K562 (cell line): ENCODE data around the gene CDC45. TPM values are rescaled to one million over a fixed set of nuclear protein-coding genes. Genes with fewer than 3 reads are reported as not detected.
A peak's percentile ranks its signal among the peaks of the same experiment; 100 is the strongest.

Experiments
- MAFK ChIP-seq: IDR thresholded peaks from 2 replicates; pipeline ENCODE4 v1.6.1; 2011; ENCODE audit warnings: low read length, improper control_type of control experiment
- POLR2AphosphoS5 ChIP-seq: IDR thresholded peaks from 2 replicates; pipeline ENCODE4 v1.6.1; 2011; ENCODE audit warnings: mild to moderate bottlenecking, low read depth, low read length, moderate library complexity; ENCODE audit not compliant: control insufficient read depth, insufficient read depth
- polyA plus RNA-seq, 8 experiments: library from polyadenylated mRNA; depleted of rRNA in 4 of 8; stranded (reverse) in 5 of 8; unstranded in 3 of 8; fragments of >200 nt; fragmentation: Nextera tagmentation in 2 of 8; fragmentation: Illumina TruSeq in 1 of 8; extraction: Ambion mirVana in 2 of 8; extraction: Trizol in 1 of 8; gene quantifications; 2 replicates each; pipeline versions ENCODE4 v1.2.1 to v1.2.3, GENCODE V29; 2011 to 2014; ENCODE audit warnings: inconsistent platforms in 1 of 8, missing spikeins in 1 of 8
- total RNA-seq, 7 experiments: library from RNA; depleted of rRNA in 6 of 7; stranded (reverse); fragments of >200 nt in 6 of 7; fragmentation: Illumina TruSeq in 2 of 7; extraction: Trizol in 2 of 7; gene quantifications; 2 replicates each; pipeline versions ENCODE4 v1.2.1 to v1.2.3, GENCODE V29; 2011 to 2021; ENCODE audit warnings: low replicate concordance in 1 of 7
- TF ChIP-seq, protein P1 (sequence below): fragments of 250-450 bp; sonication (Bioruptor Pico); IDR thresholded peaks from 2 replicates; pipeline ENCODE4 v1.4.0; 2020
- TF ChIP-seq, protein P2 (sequence below): fragments of 450-650 bp; IDR thresholded peaks from 2 replicates; pipeline ENCODE4 v1.6.1; 2016; ENCODE audit warnings: low read depth
- TF ChIP-seq, protein P3 (sequence below), 2 experiments: fragments of 250-450 bp in 1 of 2; fragments of 450-650 bp in 1 of 2; sonication (Bioruptor Pico) in 1 of 2; IDR thresholded peaks; 2 replicates each; pipeline versions ENCODE4 v1.6.1 to v1.8.0; 2016 to 2021; ENCODE audit warnings: mild to moderate bottlenecking in 2 of 2, moderate library complexity in 2 of 2, missing compliant biosample characterization in 1 of 2, missing genetic modification characterization in 1 of 2
- TF ChIP-seq, protein P4 (sequence below): sonication (generic); formaldehyde crosslinking; IDR thresholded peaks from 2 replicates; pipeline ENCODE4 v1.8.1; 2023; ENCODE audit warnings: missing genetic modification reagents, mild to moderate bottlenecking, borderline replicate concordance

The CDC45 gene
- total and polyA plus RNA-seq, 9 of the 15 experiments (the other 6 are each of a cell fraction or from before 2014, with no cell fraction given) = 251 to 580 (median 410) TPM

DNA sequence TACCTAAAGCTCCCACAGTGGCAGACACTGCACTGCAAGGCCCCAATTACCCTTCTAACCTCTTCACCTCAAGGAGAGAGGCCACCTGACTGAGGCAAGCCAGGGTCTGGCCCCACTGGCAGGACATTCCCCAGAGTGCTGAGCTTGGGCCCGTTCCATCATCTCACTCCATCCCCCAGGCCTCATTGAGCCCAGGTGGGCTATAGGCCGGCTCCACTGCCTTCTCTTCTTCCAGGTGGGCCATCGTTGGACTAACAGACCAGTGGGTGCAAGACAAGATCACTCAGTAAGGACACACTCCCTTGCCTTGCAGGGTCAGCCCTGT is 19.1 kb downstream of the CDC45 start (continued):
- TF ChIP-seq, protein P1, sequence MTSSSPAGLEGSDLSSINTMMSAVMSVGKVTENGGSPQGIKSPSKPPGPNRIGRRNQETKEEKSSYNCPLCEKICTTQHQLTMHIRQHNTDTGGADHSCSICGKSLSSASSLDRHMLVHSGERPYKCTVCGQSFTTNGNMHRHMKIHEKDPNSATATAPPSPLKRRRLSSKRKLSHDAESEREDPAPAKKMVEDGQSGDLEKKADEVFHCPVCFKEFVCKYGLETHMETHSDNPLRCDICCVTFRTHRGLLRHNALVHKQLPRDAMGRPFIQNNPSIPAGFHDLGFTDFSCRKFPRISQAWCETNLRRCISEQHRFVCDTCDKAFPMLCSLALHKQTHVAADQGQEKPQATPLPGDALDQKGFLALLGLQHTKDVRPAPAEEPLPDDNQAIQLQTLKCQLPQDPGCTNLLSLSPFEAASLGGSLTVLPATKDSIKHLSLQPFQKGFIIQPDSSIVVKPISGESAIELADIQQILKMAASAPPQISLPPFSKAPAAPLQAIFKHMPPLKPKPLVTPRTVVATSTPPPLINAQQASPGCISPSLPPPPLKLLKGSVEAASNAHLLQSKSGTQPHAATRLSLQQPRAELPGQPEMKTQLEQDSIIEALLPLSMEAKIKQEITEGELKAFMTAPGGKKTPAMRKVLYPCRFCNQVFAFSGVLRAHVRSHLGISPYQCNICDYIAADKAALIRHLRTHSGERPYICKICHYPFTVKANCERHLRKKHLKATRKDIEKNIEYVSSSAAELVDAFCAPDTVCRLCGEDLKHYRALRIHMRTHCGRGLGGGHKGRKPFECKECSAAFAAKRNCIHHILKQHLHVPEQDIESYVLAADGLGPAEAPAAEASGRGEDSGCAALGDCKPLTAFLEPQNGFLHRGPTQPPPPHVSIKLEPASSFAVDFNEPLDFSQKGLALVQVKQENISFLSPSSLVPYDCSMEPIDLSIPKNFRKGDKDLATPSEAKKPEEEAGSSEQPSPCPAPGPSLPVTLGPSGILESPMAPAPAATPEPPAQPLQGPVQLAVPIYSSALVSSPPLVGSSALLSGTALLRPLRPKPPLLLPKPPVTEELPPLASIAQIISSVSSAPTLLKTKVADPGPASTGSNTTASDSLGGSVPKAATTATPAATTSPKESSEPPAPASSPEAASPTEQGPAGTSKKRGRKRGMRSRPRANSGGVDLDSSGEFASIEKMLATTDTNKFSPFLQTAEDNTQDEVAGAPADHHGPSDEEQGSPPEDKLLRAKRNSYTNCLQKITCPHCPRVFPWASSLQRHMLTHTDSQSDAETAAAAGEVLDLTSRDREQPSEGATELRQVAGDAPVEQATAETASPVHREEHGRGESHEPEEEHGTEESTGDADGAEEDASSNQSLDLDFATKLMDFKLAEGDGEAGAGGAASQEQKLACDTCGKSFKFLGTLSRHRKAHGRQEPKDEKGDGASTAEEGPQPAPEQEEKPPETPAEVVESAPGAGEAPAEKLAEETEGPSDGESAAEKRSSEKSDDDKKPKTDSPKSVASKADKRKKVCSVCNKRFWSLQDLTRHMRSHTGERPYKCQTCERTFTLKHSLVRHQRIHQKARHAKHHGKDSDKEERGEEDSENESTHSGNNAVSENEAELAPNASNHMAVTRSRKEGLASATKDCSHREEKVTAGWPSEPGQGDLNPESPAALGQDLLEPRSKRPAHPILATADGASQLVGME (CRISPR knock-in tag) = no peak
- 0 out of 2 replicates have a peak, but pooled peaks have one; percentile 8 for TF ChIP-seq POLR2AphosphoS5
- TF ChIP-seq, protein P2, sequence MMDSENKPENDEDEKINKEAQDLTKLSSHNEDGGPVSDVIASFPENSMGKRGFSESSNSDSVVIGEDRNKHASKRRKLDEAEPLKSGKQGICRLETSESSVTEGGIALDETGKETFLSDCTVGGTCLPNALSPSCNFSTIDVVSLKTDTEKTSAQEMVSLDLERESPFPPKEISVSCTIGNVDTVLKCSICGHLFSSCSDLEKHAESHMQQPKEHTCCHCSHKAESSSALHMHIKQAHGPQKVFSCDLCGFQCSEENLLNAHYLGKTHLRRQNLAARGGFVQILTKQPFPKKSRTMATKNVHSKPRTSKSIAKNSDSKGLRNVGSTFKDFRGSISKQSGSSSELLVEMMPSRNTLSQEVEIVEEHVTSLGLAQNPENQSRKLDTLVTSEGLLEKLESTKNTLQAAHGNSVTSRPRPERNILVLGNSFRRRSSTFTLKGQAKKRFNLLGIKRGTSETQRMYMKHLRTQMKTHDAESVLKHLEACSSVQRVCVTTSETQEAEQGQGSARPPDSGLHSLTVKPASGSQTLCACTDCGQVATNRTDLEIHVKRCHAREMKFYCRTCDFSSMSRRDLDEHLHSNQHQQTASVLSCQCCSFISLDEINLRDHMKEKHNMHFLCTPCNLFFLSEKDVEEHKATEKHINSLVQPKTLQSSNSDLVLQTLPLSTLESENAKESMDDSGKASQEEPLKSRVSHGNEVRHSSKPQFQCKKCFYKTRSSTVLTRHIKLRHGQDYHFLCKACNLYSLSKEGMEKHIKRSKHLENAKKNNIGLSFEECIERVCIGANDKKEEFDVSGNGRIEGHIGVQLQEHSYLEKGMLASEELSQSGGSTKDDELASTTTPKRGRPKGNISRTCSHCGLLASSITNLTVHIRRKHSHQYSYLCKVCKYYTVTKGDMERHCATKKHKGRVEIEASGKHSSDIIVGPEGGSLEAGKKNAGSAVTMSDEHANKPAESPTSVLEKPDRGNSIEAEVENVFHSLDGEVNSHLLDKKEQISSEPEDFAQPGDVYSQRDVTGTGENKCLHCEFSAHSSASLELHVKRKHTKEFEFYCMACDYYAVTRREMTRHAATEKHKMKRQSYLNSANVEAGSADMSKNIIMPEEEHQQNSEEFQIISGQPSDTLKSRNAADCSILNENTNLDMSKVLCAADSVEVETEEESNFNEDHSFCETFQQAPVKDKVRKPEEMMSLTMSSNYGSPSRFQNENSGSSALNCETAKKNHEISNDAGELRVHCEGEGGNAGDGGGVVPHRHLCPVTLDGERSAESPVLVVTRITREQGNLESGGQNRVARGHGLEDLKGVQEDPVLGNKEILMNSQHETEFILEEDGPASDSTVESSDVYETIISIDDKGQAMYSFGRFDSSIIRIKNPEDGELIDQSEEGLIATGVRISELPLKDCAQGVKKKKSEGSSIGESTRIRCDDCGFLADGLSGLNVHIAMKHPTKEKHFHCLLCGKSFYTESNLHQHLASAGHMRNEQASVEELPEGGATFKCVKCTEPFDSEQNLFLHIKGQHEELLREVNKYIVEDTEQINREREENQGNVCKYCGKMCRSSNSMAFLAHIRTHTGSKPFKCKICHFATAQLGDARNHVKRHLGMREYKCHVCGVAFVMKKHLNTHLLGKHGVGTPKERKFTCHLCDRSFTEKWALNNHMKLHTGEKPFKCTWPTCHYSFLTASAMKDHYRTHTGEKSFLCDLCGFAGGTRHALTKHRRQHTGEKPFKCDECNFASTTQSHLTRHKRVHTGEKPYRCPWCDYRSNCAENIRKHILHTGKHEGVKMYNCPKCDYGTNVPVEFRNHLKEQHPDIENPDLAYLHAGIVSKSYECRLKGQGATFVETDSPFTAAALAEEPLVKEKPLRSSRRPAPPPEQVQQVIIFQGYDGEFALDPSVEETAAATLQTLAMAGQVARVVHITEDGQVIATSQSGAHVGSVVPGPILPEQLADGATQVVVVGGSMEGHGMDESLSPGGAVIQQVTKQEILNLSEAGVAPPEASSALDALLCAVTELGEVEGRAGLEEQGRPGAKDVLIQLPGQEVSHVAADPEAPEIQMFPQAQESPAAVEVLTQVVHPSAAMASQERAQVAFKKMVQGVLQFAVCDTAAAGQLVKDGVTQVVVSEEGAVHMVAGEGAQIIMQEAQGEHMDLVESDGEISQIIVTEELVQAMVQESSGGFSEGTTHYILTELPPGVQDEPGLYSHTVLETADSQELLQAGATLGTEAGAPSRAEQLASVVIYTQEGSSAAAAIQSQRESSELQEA = no peak
- TF ChIP-seq MAFK = no peak
- TF ChIP-seq, protein P3, sequence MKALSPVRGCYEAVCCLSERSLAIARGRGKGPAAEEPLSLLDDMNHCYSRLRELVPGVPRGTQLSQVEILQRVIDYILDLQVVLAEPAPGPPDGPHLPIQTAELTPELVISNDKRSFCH (CRISPR knock-in tag; IDR thresholded peaks at IDR 0.05) = no peak
- TF ChIP-seq, protein P3 (tag; IDR thresholded peaks at IDR 0.05) = no peak
- TF ChIP-seq, protein P4, sequence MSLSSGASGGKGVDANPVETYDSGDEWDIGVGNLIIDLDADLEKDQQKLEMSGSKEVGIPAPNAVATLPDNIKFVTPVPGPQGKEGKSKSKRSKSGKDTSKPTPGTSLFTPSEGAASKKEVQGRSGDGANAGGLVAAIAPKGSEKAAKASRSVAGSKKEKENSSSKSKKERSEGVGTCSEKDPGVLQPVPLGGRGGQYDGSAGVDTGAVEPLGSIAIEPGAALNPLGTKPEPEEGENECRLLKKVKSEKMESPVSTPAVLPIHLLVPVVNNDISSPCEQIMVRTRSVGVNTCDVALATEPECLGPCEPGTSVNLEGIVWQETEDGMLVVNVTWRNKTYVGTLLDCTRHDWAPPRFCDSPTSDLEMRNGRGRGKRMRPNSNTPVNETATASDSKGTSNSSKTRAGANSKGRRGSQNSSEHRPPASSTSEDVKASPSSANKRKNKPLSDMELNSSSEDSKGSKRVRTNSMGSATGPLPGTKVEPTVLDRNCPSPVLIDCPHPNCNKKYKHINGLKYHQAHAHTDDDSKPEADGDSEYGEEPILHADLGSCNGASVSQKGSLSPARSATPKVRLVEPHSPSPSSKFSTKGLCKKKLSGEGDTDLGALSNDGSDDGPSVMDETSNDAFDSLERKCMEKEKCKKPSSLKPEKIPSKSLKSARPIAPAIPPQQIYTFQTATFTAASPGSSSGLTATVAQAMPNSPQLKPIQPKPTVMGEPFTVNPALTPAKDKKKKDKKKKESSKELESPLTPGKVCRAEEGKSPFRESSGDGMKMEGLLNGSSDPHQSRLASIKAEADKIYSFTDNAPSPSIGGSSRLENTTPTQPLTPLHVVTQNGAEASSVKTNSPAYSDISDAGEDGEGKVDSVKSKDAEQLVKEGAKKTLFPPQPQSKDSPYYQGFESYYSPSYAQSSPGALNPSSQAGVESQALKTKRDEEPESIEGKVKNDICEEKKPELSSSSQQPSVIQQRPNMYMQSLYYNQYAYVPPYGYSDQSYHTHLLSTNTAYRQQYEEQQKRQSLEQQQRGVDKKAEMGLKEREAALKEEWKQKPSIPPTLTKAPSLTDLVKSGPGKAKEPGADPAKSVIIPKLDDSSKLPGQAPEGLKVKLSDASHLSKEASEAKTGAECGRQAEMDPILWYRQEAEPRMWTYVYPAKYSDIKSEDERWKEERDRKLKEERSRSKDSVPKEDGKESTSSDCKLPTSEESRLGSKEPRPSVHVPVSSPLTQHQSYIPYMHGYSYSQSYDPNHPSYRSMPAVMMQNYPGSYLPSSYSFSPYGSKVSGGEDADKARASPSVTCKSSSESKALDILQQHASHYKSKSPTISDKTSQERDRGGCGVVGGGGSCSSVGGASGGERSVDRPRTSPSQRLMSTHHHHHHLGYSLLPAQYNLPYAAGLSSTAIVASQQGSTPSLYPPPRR (CRISPR knock-in tag) = 0 out of 2 replicates have a peak, but pooled peaks have one; percentile 19
